GM12878 (cell line): ENCODE measurements around the gene G3BP1. TPM values are rescaled to one million over a fixed set of nuclear protein-coding genes. Genes with fewer than 3 reads are reported as not detected.

Experiments used
- ATAC-seq: fragments of 200-7000 bp; cut with Tn5 transposase; 3 replicates; pipeline ENCODE4 v1.9.1; 2020; ENCODE audit warnings: mild to moderate bottlenecking, moderate library complexity
- BruUV-seq: library from RNA; stranded (reverse); fragments of 400-500 nt; replicated peaks from 2 replicates; lab custom pipeline; 2021; lab: Mats Ljungman, UMichigan
- CTCF ChIA-PET: fragments of 300-600 bp; sonication (Branson Sonifier 250); formaldehyde crosslinking; extraction: SDS; loops from one replicate; lab custom pipeline; 2021; ENCODE audit warnings: inconsistent platforms; lab: Yijun Ruan, JAX
- POLR2A ChIA-PET: fragments of 350-600 bp; formaldehyde crosslinking; extraction: SDS; loops from one replicate; lab custom pipeline; 2021; ENCODE audit warnings: inconsistent platforms; lab: Charles Lee
- RAD21 ChIA-PET: fragments of 300-600 bp; sonication (Branson Sonifier 250); formaldehyde crosslinking; loops from one replicate; lab custom pipeline; 2023; ENCODE audit warnings: antibody characterized with exemption; ENCODE audit not compliant: unreplicated experiment; lab: Charles Lee
- SMC1A ChIA-PET: fragments of 300-600 bp; sonication (Branson Sonifier 250); formaldehyde crosslinking; loops from one replicate; lab custom pipeline; 2023; ENCODE audit not compliant: unreplicated experiment, uncharacterized antibody; lab: Charles Lee
- DNase-seq: peaks from one replicate; pipeline ENCODE4 v3.0.0-alpha.2; 2011; ENCODE audit warnings: low read depth, low spot score
- FAIRE-seq: peaks from 3 replicates; lab custom pipeline; 2011; peaks lifted over from hg19 to GRCh38; lab: Jason Lieb, UNC
- H2AFZ ChIP-seq: 2 replicates; pipeline ENCODE4 v1.6.0; 2011; ENCODE audit warnings: low read depth, low read length, control low read depth; ENCODE audit not compliant: control insufficient read depth
- H3K27ac ChIP-seq: 2 replicates; pipeline ENCODE4 v1.5.1; 2011; ENCODE audit warnings: control low read depth; ENCODE audit not compliant: control insufficient read depth, insufficient read depth
- H3K27me3 ChIP-seq, 2 experiments: replicated peaks in 1 of 2; 2 replicates each; pipeline versions ENCODE4 v1.6.0 to v1.6.1; 2011; ENCODE audit warnings: low read length in 1 of 2; ENCODE audit not compliant: control insufficient read depth in 2 of 2, insufficient read depth in 2 of 2
- H3K36me3 ChIP-seq, 2 experiments: 2 replicates each; pipeline ENCODE4 v1.5.1; 2011; ENCODE audit warnings: low read length in 1 of 2; ENCODE audit not compliant: control insufficient read depth in 2 of 2, insufficient read depth in 2 of 2
- H3K4me1 ChIP-seq: 2 replicates; pipeline ENCODE4 v1.6.1; 2011; ENCODE audit warnings: mild to moderate bottlenecking, low read length, moderate library complexity, mixed read lengths; ENCODE audit not compliant: control insufficient read depth, insufficient read depth
- H3K4me2 ChIP-seq: 2 replicates; pipeline ENCODE4 v1.6.0; 2011; ENCODE audit warnings: control low read depth; ENCODE audit not compliant: control insufficient read depth, insufficient read depth
- H3K4me3 ChIP-seq: fragments of 200-600 bp; sonication (generic); 2 replicates; pipeline ENCODE4 v1.5.1; 2016
- H3K79me2 ChIP-seq: 2 replicates; pipeline ENCODE4 v1.6.0; 2011; ENCODE audit warnings: low read length; ENCODE audit not compliant: control insufficient read depth, insufficient read depth
- H3K9ac ChIP-seq: 2 replicates; pipeline ENCODE4 v1.8.0; 2011; ENCODE audit warnings: low read length, control low read depth, mixed read lengths; ENCODE audit not compliant: control insufficient read depth, insufficient read depth
- H3K9me3 ChIP-seq: replicated peaks from 3 replicates; pipeline ENCODE4 v1.5.1; 2011; ENCODE audit warnings: mild to moderate bottlenecking, low read length; ENCODE audit not compliant: control insufficient read depth, insufficient read depth
- H4K20me1 ChIP-seq: 2 replicates; pipeline ENCODE4 v1.6.0; 2011; ENCODE audit not compliant: control insufficient read depth, insufficient read depth
- GABPA ChIP-seq: IDR thresholded peaks from 2 replicates; pipeline ENCODE4 v1.6.1; 2014; ENCODE audit warnings: antibody characterized with exemption, low read depth, mild to moderate bottlenecking, inconsistent platforms
- JUNB ChIP-seq: IDR thresholded peaks from 2 replicates; pipeline ENCODE4 v1.6.1; 2016; ENCODE audit warnings: antibody characterized with exemption, mild to moderate bottlenecking
- NKRF ChIP-seq: fragments of 450-650 bp; conservative IDR thresholded peaks from 2 replicates; pipeline ENCODE4 v1.6.1; 2017; ENCODE audit warnings: mild to moderate bottlenecking, moderate library complexity
- PAX8 ChIP-seq: fragments of 450-650 bp; IDR thresholded peaks from 2 replicates; pipeline ENCODE4 v1.6.1; 2017; ENCODE audit warnings: mild to moderate bottlenecking, moderate library complexity
- POLR2AphosphoS5 ChIP-seq: IDR thresholded peaks from 2 replicates; pipeline ENCODE4 v1.6.1; 2011; ENCODE audit warnings: mild to moderate bottlenecking, low read length, inconsistent platforms
- POU2F2 ChIP-seq: IDR thresholded peaks from 3 replicates; pipeline ENCODE4 v1.6.1; 2011; ENCODE audit warnings: low read depth, mild to moderate bottlenecking, low read length, borderline replicate concordance
- STAT1 ChIP-seq: fragments of 450-650 bp; conservative IDR thresholded peaks from 2 replicates; pipeline ENCODE4 v1.6.1; 2014; ENCODE audit warnings: antibody characterized with exemption, mild to moderate bottlenecking
- WGBS: methylation state at CpG from one replicate; pipeline ENCODE4 v1.1.6; 2016; ENCODE audit warnings: low lambda C conversion rate; ENCODE audit not compliant: insufficient replicate concordance, insufficient coverage; ENCODE audit errors: missing lambda C conversion rate; 5-methylcytosine and 5-hydroxymethylcytosine counted together
- in situ Hi-C: fragments of 300-500 bp; cut with MboI; formaldehyde crosslinking; loops from 9 replicates; pipeline ENCODE4 v1.14.3; 2018; ENCODE audit warnings: mixed read lengths
- intact Hi-C: fragments of 100-400 bp; cut with micrococcal nuclease; formaldehyde crosslinking; loops from one replicate; pipeline ENCODE4 v1.14.2; 2022; ENCODE audit not compliant: unreplicated experiment
- polyA plus RNA-seq, 11 experiments: library from polyadenylated mRNA; depleted of rRNA in 4 of 11; unstranded in 6 of 11; stranded (reverse) in 5 of 11; fragments of >200 nt; fragmentation: Nextera tagmentation in 4 of 11; fragmentation: Illumina TruSeq in 1 of 11; extraction: Ambion mirVana in 4 of 11; extraction: Trizol in 1 of 11; gene quantifications; 1 replicate in 1 of 11; 2 replicates in 10 of 11; pipeline versions ENCODE4 v1.2.1 to v1.2.3, GENCODE V29; 2011 to 2016; ENCODE audit warnings: inconsistent platforms in 2 of 11, missing spikeins in 2 of 11, low read depth in 1 of 11
- total RNA-seq, 4 experiments: library from RNA; depleted of rRNA in 3 of 4; stranded (reverse); fragments of >200 nt in 3 of 4; fragmentation: Illumina TruSeq in 1 of 4; extraction: Trizol in 1 of 4; gene quantifications; 2 replicates each; pipeline versions ENCODE4 v1.2.1 to v1.2.3, GENCODE V29; 2013 to 2021

Gene G3BP1
- total and polyA plus RNA-seq, 10 of the 15 experiments (the other 5 are each of a cell fraction or from before 2014, with no cell fraction given): 49.7 to 438 (median 148) TPM

- BruUV-seq: no TSS peak
- CTCF ChIA-PET: interaction anchor here (1.1 to 13.9 kb wide), 6 partner anchors 14 to 83 kb away, joined by 3 to 381 read pairs (median 31); partner anchors contain the start of gene G3BP1
- Histone ChIP-seq H3K4me2 (no peak overlapping the region), H3K27me3 (no peaks in the 10 kb centered on the region), H3K9ac (no peak overlapping the region), H3K4me3 (no peak overlapping the region), H3K4me1 (peaks cover 13% of the 10 kb centered on the region), H3K79me2 (no peaks in the 10 kb centered on the region; the same call in 1 of the 2 replicates), H3K27ac (no peak overlapping the region), H4K20me1 (no peaks in the 10 kb centered on the region), H3K9me3 (no peaks in the 10 kb centered on the region; the same call in 2 of the 3 replicates), H3K36me3 (0 out of 4 replicates have a peak, but pooled peaks cover 0 to 4% of the 10 kb centered on the region in 2 experiments), H2AFZ (no peak overlapping the region)
- ATAC-seq (no peak), DNase-seq (no peak), FAIRE-seq (no peak)
- SMC1A ChIA-PET: interaction anchor here (1.0 to 11.1 kb wide), 6 partner anchors 14 to 226 kb away, joined by 3 to 154 read pairs (median 6); no protein-coding TSS in a partner anchor
- POLR2A ChIA-PET: interaction anchor here (1.5 to 3.3 kb wide), 2 partner anchors 9 to 13 kb away, joined by 5 to 9 read pairs; no protein-coding TSS in a partner anchor
- in situ Hi-C loops (no loop called here), intact Hi-C loops (no loop called here)
- RAD21 ChIA-PET: interaction anchor here (1.4 to 11.2 kb wide), 3 partner anchors 15 to 84 kb away, joined by 6 to 207 read pairs (median 125); no protein-coding TSS in a partner anchor
- TF ChIP-seq PAX8 (no peak), STAT1 (no peak), POU2F2 (no peak), JUNB (no peak), POLR2AphosphoS5 (no peak), NKRF (no peak), GABPA (no peak)
- WGBS: no CpG with 5 or more reads among the region's 1 CpG
These were observed 36.1 kb upstream of the G3BP1 start for GRCh38 chr5:151735646-151736045.
